ENCODE data around the gene PSMA5. TPM values are rescaled to one million over a fixed set of nuclear protein-coding genes. Genes with fewer than 3 reads are reported as not detected.
A peak's percentile ranks its signal among the peaks of the same experiment; 100 is the strongest.

The PSMA5 gene
- total RNA-seq, 1 experiment from 2014 or later = 150 TPM

- Mint-ChIP-seq H3K4me3 (no peak overlapping the region), H3K27me3 (ENCODE audit: low read depth) (no peaks in the 10 kb centered on the region)
- POLR2A ChIA-PET = no interaction called here
Observed at GRCh38 chr1:109423498-109423897, 2.8 kb downstream of the PSMA5 start.

DNA sequence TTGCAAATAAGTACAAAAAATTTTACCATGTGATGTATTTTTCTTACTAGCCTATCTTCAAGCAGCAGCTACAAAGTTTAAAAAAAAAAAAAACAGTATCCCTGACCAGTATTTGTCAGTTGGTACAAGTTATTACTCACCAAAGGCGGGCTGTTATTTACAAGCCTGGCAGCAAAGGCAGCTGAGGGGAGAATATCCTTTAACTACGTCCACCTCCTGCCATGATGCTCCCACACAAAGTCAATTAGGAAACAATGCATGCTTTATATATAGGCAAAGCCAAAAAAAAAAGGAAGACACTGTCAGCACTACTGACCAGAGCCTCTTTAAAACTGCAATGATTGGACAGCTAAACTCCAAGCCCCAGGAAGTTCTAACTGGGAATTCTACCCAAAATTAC, 13.7 kb downstream of the PSMA5 start:
- Mint-ChIP-seq H3K4me1 (no peaks in the 10 kb centered on the region), H3K9me3 (no peaks in the 10 kb centered on the region), H3K4me3 (no peak overlapping the region), H3K27ac (no peak overlapping the region), H3K36me3 (peaks cover 77% of the 10 kb centered on the region), H3K27me3 (ENCODE audit: low read depth) (no peaks in the 10 kb centered on the region)
- DNase-seq (ENCODE audit: low spot score) (no peak), ATAC-seq (no peak)
- POLR2A ChIA-PET = no interaction called here
- CTCF ChIA-PET = interaction anchor here (1.3 kb wide), 1 partner anchor 121 kb away, joined by 8 read pairs; no protein-coding TSS in a partner anchor
- TF ChIP-seq, protein P1, sequence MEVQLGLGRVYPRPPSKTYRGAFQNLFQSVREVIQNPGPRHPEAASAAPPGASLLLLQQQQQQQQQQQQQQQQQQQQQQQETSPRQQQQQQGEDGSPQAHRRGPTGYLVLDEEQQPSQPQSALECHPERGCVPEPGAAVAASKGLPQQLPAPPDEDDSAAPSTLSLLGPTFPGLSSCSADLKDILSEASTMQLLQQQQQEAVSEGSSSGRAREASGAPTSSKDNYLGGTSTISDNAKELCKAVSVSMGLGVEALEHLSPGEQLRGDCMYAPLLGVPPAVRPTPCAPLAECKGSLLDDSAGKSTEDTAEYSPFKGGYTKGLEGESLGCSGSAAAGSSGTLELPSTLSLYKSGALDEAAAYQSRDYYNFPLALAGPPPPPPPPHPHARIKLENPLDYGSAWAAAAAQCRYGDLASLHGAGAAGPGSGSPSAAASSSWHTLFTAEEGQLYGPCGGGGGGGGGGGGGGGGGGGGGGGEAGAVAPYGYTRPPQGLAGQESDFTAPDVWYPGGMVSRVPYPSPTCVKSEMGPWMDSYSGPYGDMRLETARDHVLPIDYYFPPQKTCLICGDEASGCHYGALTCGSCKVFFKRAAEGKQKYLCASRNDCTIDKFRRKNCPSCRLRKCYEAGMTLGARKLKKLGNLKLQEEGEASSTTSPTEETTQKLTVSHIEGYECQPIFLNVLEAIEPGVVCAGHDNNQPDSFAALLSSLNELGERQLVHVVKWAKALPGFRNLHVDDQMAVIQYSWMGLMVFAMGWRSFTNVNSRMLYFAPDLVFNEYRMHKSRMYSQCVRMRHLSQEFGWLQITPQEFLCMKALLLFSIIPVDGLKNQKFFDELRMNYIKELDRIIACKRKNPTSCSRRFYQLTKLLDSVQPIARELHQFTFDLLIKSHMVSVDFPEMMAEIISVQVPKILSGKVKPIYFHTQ (CRISPR knock-in tag; IDR thresholded peaks at IDR 0.05) = no peak
- TF ChIP-seq KAT7 (CRISPR knock-in tag; IDR thresholded peaks at IDR 0.05; ENCODE audit: borderline replicate concordance) (no peak), ZNF671 (CRISPR knock-in tag; IDR thresholded peaks at IDR 0.05) (no peak)
- TF ChIP-seq, protein P2, sequence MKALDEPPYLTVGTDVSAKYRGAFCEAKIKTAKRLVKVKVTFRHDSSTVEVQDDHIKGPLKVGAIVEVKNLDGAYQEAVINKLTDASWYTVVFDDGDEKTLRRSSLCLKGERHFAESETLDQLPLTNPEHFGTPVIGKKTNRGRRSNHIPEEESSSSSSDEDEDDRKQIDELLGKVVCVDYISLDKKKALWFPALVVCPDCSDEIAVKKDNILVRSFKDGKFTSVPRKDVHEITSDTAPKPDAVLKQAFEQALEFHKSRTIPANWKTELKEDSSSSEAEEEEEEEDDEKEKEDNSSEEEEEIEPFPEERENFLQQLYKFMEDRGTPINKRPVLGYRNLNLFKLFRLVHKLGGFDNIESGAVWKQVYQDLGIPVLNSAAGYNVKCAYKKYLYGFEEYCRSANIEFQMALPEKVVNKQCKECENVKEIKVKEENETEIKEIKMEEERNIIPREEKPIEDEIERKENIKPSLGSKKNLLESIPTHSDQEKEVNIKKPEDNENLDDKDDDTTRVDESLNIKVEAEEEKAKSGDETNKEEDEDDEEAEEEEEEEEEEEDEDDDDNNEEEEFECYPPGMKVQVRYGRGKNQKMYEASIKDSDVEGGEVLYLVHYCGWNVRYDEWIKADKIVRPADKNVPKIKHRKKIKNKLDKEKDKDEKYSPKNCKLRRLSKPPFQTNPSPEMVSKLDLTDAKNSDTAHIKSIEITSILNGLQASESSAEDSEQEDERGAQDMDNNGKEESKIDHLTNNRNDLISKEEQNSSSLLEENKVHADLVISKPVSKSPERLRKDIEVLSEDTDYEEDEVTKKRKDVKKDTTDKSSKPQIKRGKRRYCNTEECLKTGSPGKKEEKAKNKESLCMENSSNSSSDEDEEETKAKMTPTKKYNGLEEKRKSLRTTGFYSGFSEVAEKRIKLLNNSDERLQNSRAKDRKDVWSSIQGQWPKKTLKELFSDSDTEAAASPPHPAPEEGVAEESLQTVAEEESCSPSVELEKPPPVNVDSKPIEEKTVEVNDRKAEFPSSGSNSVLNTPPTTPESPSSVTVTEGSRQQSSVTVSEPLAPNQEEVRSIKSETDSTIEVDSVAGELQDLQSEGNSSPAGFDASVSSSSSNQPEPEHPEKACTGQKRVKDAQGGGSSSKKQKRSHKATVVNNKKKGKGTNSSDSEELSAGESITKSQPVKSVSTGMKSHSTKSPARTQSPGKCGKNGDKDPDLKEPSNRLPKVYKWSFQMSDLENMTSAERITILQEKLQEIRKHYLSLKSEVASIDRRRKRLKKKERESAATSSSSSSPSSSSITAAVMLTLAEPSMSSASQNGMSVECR (CRISPR knock-in tag; IDR thresholded peaks at IDR 0.05; ENCODE audit: borderline replicate concordance) = no peak

More at GRCh38 chr1:109423498-109423897, 2.8 kb downstream of the PSMA5 start:
- peaks cover 27% of the 10 kb centered on the region for H3K4me1 Mint-ChIP-seq
- DNase-seq (ENCODE audit: low spot score) (no peak), ATAC-seq (no peak)
- peaks cover 17% of the 10 kb centered on the region for H3K36me3 Mint-ChIP-seq
- H3K9me3 Mint-ChIP-seq = no peaks in the 10 kb centered on the region
- CTCF ChIA-PET = no interaction called here
- 0 out of 2 replicates have a peak overlapping the region, but pooled peaks have one; percentile 13 for H3K27ac Mint-ChIP-seq
- TF ChIP-seq ATF3 (CRISPR knock-in tag; conservative IDR thresholded peaks at IDR 0.05) (no peak), JUN (CRISPR knock-in tag; IDR thresholded peaks at IDR 0.05) (no peak), ZBTB43 (CRISPR knock-in tag; IDR thresholded peaks at IDR 0.05) (no peak)
- TF ChIP-seq, protein P2 (CRISPR knock-in tag; IDR thresholded peaks at IDR 0.05; ENCODE audit: borderline replicate concordance) = no peak
- TF ChIP-seq, protein P3, sequence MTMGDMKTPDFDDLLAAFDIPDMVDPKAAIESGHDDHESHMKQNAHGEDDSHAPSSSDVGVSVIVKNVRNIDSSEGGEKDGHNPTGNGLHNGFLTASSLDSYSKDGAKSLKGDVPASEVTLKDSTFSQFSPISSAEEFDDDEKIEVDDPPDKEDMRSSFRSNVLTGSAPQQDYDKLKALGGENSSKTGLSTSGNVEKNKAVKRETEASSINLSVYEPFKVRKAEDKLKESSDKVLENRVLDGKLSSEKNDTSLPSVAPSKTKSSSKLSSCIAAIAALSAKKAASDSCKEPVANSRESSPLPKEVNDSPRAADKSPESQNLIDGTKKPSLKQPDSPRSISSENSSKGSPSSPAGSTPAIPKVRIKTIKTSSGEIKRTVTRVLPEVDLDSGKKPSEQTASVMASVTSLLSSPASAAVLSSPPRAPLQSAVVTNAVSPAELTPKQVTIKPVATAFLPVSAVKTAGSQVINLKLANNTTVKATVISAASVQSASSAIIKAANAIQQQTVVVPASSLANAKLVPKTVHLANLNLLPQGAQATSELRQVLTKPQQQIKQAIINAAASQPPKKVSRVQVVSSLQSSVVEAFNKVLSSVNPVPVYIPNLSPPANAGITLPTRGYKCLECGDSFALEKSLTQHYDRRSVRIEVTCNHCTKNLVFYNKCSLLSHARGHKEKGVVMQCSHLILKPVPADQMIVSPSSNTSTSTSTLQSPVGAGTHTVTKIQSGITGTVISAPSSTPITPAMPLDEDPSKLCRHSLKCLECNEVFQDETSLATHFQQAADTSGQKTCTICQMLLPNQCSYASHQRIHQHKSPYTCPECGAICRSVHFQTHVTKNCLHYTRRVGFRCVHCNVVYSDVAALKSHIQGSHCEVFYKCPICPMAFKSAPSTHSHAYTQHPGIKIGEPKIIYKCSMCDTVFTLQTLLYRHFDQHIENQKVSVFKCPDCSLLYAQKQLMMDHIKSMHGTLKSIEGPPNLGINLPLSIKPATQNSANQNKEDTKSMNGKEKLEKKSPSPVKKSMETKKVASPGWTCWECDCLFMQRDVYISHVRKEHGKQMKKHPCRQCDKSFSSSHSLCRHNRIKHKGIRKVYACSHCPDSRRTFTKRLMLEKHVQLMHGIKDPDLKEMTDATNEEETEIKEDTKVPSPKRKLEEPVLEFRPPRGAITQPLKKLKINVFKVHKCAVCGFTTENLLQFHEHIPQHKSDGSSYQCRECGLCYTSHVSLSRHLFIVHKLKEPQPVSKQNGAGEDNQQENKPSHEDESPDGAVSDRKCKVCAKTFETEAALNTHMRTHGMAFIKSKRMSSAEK (CRISPR knock-in tag; IDR thresholded peaks at IDR 0.05; ENCODE audit: borderline replicate concordance) = no peak

Measured in WTC11 (cell line).